GM23248 (cell line): ENCODE measurements around the gene FBXL2. TPM values are rescaled to one million over a fixed set of nuclear protein-coding genes. Genes with fewer than 3 reads are reported as not detected.
A peak's percentile ranks its signal among the peaks of the same experiment; 100 is the strongest.
"Not testable (repeated sequence)": the region's sequence is repeated elsewhere in the genome, so short reads cannot be mapped to it uniquely, and the experiment has no call there.

Experiments used
- DNase-seq: peaks from one replicate; pipeline ENCODE4 v3.0.0-alpha.2; 2015
- H2AFZ ChIP-seq: fragments of 200-600 bp; sonication (generic); 2 replicates; pipeline ENCODE4 v1.6.1; 2016; ENCODE audit warnings: antibody characterized with exemption
- H3F3A ChIP-seq: fragments of 200-600 bp; sonication (generic); 2 replicates; pipeline ENCODE4 v1.6.1; 2016; ENCODE audit warnings: mild to moderate bottlenecking, antibody characterized with exemption, mixed run types; ENCODE audit not compliant: insufficient read depth
- H3K27ac ChIP-seq: fragments of 200-600 bp; sonication (generic); 2 replicates; pipeline ENCODE4 v1.5.1; 2016; ENCODE audit warnings: mild to moderate bottlenecking
- H3K27me3 ChIP-seq: fragments of 200-600 bp; sonication (generic); replicated peaks from 2 replicates; pipeline ENCODE4 v1.6.1; 2016; ENCODE audit warnings: mild to moderate bottlenecking; ENCODE audit not compliant: insufficient read depth
- H3K36me3 ChIP-seq: fragments of 200-600 bp; sonication (generic); 2 replicates; pipeline ENCODE4 v1.6.1; 2016; ENCODE audit warnings: low read depth, mild to moderate bottlenecking
- H3K4me1 ChIP-seq: fragments of 200-600 bp; sonication (generic); 2 replicates; pipeline ENCODE4 v1.6.1; 2016; ENCODE audit warnings: mild to moderate bottlenecking; ENCODE audit not compliant: insufficient read depth
- H3K4me2 ChIP-seq: fragments of 200-600 bp; sonication (generic); one replicate; pipeline ENCODE4 v1.6.1; 2016; ENCODE audit warnings: mild to moderate bottlenecking; ENCODE audit not compliant: unreplicated experiment
- H3K4me3 ChIP-seq: fragments of 200-600 bp; sonication (generic); 2 replicates; pipeline ENCODE4 v1.5.1; 2016; ENCODE audit warnings: mild to moderate bottlenecking
- H3K79me2 ChIP-seq: fragments of 200-600 bp; sonication (generic); 2 replicates; pipeline ENCODE4 v1.6.1; 2016; ENCODE audit warnings: mild to moderate bottlenecking; ENCODE audit not compliant: insufficient read depth
- H3K9ac ChIP-seq: fragments of 200-600 bp; sonication (generic); 2 replicates; pipeline ENCODE4 v1.6.1; 2016; ENCODE audit warnings: mild to moderate bottlenecking
- H3K9me2 ChIP-seq: fragments of 200-600 bp; sonication (generic); 2 replicates; pipeline ENCODE4 v1.6.1; 2016; ENCODE audit warnings: mixed run types, mild to moderate bottlenecking, moderate library complexity; ENCODE audit not compliant: insufficient read depth
- H3K9me3 ChIP-seq: fragments of 200-600 bp; sonication (generic); one replicate; pipeline ENCODE4 v1.6.1; 2017; ENCODE audit warnings: low read depth
- H4K20me1 ChIP-seq: fragments of 200-600 bp; sonication (generic); 2 replicates; pipeline ENCODE4 v1.6.0; 2016; ENCODE audit not compliant: insufficient read depth
- EZH2 ChIP-seq: fragments of 200-600 bp; sonication (generic); IDR thresholded peaks from 2 replicates; pipeline ENCODE4 v1.6.1; 2018; ENCODE audit warnings: antibody characterized with exemption, mild to moderate bottlenecking; ENCODE audit not compliant: insufficient read depth, poor library complexity, severe bottlenecking
- EZH2phosphoT487 ChIP-seq: fragments of 200-600 bp; sonication (generic); IDR thresholded peaks from 2 replicates; pipeline ENCODE4 v1.6.1; 2018; ENCODE audit warnings: antibody characterized with exemption, moderate library complexity, mild to moderate bottlenecking, low read depth; ENCODE audit not compliant: insufficient read depth
- WGBS, 2 experiments: methylation state at CpG; one replicate each; pipeline ENCODE4 v1.1.6; 2015 to 2017; ENCODE audit warnings: low lambda C conversion rate in 2 of 2, low coverage in 1 of 2; ENCODE audit errors: missing lambda C conversion rate in 2 of 2; 5-methylcytosine and 5-hydroxymethylcytosine counted together
- in situ Hi-C: fragments of 300-500 bp; cut with MboI; formaldehyde crosslinking; loops from 2 replicates; pipeline ENCODE4 v1.15.0; 2020
- polyA plus RNA-seq: library from polyadenylated mRNA; unstranded; fragments of >200 nt; fragmentation: Nextera tagmentation; extraction: Ambion mirVana; gene quantifications from 2 replicates; pipeline ENCODE4 v1.2.1, GENCODE V29; 2016
- total RNA-seq: library from RNA; depleted of rRNA; stranded (reverse); fragments of >200 nt; shearing (Covaris generic); gene quantifications from 2 replicates; pipeline ENCODE4 v1.2.3, GENCODE V29; 2014

Gene FBXL2
- total and polyA plus RNA-seq, 2 experiments from 2014 or later, result 3.2 to 3.4 TPM

GRCh38 chr3:33334364-33334763 is 57.1 kb downstream of the FBXL2 start:
- H3K9me2 ChIP-seq, result no peaks in the 10 kb centered on the region
- 87% methylated on average over 2 of the region's 2 CpGs for WGBS, 2 experiments
- H4K20me1 ChIP-seq, result no peaks in the 10 kb centered on the region
- H3K27me3 ChIP-seq, result no peaks in the 10 kb centered on the region
- no peak overlapping the region for H2AFZ ChIP-seq
- H3K4me2 ChIP-seq, result no peak overlapping the region
- no peaks in the 10 kb centered on the region for H3K9me3 ChIP-seq
- no peak overlapping the region for H3K9ac ChIP-seq
- H3K27ac ChIP-seq, result no peak overlapping the region
- no peaks in the 10 kb centered on the region for H3K36me3 ChIP-seq
- in situ Hi-C loops, result no loop called here
- H3K79me2 ChIP-seq, result no peaks in the 10 kb centered on the region
- H3K4me1 ChIP-seq, result peaks cover 8% of the 10 kb centered on the region; the same call in 1 of the 2 replicates
- TF ChIP-seq EZH2 (no peak), EZH2phosphoT487 (no peak)
- H3K4me3 ChIP-seq, result no peak overlapping the region
- no peaks in the 10 kb centered on the region for H3F3A ChIP-seq
- no peak for DNase-seq

GRCh38 chr3:33338936-33339465 is 61.8 kb downstream of the FBXL2 start:
- DNase-seq, H3K9ac ChIP-seq, H3F3A ChIP-seq, H3K4me1 ChIP-seq, H3K9me2 ChIP-seq, H3K4me2 ChIP-seq, in situ Hi-C loops, H4K20me1 ChIP-seq, H3K36me3 ChIP-seq, H3K27me3 ChIP-seq, H3K79me2 ChIP-seq, H2AFZ ChIP-seq, H3K27ac ChIP-seq, H3K9me3 ChIP-seq, H3K4me3 ChIP-seq: not testable (repeated sequence)

GRCh38 chr3:33339758-33340157 is 62.5 kb downstream of the FBXL2 start:
- TF ChIP-seq EZH2phosphoT487 (no peak), EZH2 (no peak)
- Histone ChIP-seq H3K4me2 (no peak overlapping the region), H3K27ac (no peak overlapping the region), H3K4me3 (no peak overlapping the region), H4K20me1 (no peaks in the 10 kb centered on the region), H3F3A (no peaks in the 10 kb centered on the region), H3K79me2 (no peaks in the 10 kb centered on the region), H3K27me3 (no peaks in the 10 kb centered on the region), H3K9me2 (no peaks in the 10 kb centered on the region), H3K4me1 (no peaks in the 10 kb centered on the region), H3K9me3 (no peaks in the 10 kb centered on the region), H2AFZ (no peak overlapping the region), H3K36me3 (no peaks in the 10 kb centered on the region), H3K9ac (no peak overlapping the region)
- no peak for DNase-seq
- in situ Hi-C loops, result no loop called here

- peak; percentile 83 for DNase-seq
- peaks cover 7% of the 10 kb centered on the region; the same call in 1 of the 2 replicates for H3F3A ChIP-seq
- no peak for TF ChIP-seq EZH2phosphoT487
- TF ChIP-seq EZH2, result no peak
Observed at GRCh38 chr3:33355611-33356010, 78.4 kb downstream of the FBXL2 start.

GRCh38 chr3:33358172-33358781 is 81.0 kb downstream of the FBXL2 start:
- H3K4me2 ChIP-seq, result no peak overlapping the region
- 50 to 56% methylated on average over 4 of the region's 4 CpGs for WGBS, 2 experiments
- in situ Hi-C loops, result no loop called here

More at GRCh38 chr3:33355611-33356010, 78.4 kb downstream of the FBXL2 start:
- Histone ChIP-seq H3K9me2 (no peaks in the 10 kb centered on the region), H3K27me3 (no peaks in the 10 kb centered on the region), H4K20me1 (no peaks in the 10 kb centered on the region), H3K36me3 (no peaks in the 10 kb centered on the region), H3K9me3 (no peaks in the 10 kb centered on the region), H3K4me2 (peak overlapping the region; percentile 55), H3K27ac (no peak overlapping the region), H3K4me1 (peaks cover 19% of the 10 kb centered on the region), H3K4me3 (peak overlapping the region; percentile 55), H3K79me2 (no peaks in the 10 kb centered on the region), H3K9ac (no peak overlapping the region), H2AFZ (0 out of 2 replicates have a peak overlapping the region, but pooled peaks have one; percentile 40)
- WGBS, 2 experiments, result 11 to 13% methylated on average over 5 of the region's 5 CpGs
- in situ Hi-C loops, result no loop called here

More at GRCh38 chr3:33358172-33358781, 81.0 kb downstream of the FBXL2 start:
- H3K4me3 ChIP-seq, result no peak overlapping the region
- H3K27ac ChIP-seq, result no peak overlapping the region
- H3F3A ChIP-seq, result peaks cover 7% of the 10 kb centered on the region; the same call in 1 of the 2 replicates
- no peaks in the 10 kb centered on the region for H4K20me1 ChIP-seq
- no peaks in the 10 kb centered on the region for H3K9me3 ChIP-seq
- TF ChIP-seq EZH2 (no peak), EZH2phosphoT487 (no peak)
- H3K4me1 ChIP-seq, result peaks cover 21% of the 10 kb centered on the region
- DNase-seq, result peak; percentile 8
- no peak overlapping the region for H3K9ac ChIP-seq
- no peaks in the 10 kb centered on the region for H3K36me3 ChIP-seq
- H3K27me3 ChIP-seq, result no peaks in the 10 kb centered on the region
- H2AFZ ChIP-seq, result peak overlapping the region; percentile 14; the same call in 1 of the 2 replicates
- H3K9me2 ChIP-seq, result no peaks in the 10 kb centered on the region
- no peaks in the 10 kb centered on the region for H3K79me2 ChIP-seq
